Measurements from ENCODE around the gene SUSD1.

SUSD1 gene

DNA sequence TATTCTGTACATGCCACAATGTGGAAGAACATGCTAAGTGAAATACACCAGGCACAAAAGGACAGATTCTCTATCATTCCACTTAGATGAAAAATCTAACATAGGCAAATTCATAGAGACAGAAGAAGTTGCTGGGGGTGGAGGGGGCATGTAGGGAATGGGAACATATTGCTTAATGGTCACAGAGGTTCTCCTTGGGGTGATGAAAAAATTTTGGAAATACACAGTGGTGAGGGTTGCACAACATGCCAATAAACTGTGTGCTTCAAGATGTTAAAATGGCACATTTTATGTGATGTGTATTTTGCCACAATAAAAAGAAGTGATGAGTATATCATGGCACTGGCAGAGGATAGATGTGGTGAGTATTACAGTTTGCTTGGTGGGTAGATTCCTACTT is 111.9 kb downstream of the SUSD1 start:
- no peak for DNase-seq

DNA sequence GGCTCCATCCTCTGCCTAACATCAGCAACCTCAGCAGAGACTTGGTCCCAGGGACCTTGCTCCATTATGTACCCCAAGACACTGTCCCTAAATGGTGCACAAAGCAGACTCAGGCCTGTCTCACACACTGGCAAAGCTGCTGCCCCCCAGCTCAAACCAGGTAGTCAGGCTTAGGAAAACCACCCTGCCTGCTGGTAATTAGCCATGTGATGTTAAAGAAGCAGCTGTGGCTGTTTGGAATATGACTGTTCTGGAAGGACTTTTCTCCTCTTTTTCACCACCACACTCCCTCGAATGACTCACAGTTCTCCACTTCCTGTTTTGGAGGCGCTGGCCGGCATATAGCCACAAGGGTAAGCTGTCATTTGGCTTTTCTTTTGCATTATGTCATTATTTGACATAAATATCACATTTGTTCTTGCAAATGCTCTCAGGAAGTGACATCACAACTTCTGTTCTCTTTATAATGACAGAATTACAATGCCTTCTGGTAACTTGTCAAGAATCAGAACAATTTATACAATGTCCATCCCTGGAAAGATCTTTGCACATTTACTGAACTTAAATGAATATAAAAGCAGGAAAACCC is 113.9 kb downstream of the SUSD1 start:
- no peak for DNase-seq

DNA sequence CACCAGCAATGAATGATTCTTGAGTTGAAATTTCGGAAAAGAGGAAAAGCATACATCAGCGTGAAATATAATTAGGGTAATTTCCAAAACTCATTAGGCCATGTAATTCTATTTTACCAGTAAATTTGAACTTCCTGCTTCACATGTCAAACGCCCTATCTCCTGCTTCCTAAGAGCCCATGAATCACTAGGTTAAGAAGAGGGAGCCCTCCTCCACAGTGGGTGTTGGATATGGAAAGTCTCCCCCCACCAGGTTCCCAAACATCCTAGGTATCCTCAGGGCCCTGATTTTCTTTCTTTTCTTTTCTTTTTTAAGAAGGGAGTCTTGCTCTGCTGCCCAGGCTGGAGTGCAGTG is 115.2 kb downstream of the SUSD1 start:
- DNase-seq: no peak

DNA sequence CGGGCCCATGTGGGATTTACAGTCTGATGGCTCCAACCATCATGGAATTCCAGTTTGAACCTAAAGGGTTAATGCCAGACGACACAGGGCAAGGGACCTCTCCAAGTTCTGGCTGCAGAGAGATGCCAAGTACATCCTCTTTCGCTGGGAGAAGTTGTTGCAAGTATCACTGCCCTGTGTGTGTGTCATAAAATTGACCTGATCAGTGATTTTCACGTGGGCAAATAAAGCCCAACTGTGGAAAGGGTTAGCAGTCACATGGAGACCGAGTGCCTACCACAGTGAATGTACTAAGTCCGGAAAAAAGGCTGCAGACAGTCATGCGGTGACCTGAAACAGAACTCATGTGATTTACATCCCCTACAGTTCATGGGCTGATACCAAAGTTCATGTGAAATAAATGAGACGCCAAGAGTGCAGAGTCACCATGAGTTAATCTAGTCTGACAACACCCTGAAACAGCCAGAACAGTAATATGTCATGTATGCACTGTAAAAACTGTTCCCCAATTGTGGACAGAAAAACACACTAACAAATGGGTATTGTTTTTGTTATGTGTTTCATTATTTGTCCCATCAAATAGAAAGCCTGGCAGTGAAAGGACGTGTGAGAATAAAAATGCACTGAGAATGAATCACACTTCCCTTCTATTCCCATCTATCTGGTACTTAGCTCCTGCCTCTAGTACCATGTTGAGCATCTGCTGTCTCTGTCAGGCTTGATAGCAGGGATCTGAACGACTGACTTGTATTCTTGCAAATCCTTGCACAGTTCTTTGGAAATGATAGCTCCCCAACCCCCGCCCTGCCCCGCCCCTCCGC is 115.7 kb downstream of the SUSD1 start:
- no peak for DNase-seq

DNA sequence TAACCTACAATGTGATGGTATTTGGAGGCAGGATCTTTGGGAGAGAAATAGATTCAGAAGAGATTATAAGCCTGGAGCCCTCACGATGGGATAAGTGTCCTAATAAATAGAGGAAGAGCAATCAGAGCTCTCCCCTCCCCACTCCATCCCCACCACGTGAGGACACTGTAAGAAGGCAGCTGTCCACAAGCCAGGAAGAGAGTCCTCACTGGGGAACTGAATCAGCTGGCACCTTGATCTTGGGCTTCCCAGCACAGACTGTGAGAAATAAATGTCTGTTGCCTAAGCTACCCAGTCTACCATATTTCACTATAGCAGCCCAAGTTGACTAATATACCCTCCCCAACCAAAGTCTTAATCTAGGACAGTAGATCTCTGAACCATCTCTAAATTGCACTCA is 118.1 kb downstream of the SUSD1 start:
- DNase-seq: no peak

DNA sequence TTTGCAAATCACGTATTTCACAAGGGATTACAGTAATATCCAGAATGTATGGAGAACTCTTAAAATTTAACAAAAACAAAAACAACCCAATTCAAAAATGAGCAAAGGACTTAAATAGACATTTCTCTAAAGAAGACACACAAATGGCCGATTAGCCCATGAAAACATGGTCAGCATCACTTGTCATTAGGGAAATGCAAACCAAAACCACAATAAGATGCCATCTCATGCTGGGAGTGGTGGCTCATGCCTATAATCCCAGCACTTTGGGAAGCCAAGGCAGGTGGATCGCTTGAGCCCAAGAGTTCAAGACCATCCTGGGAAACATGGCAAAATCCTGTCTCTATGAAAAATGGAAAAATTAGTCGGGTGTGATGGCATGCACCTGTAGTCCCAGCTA is 120.2 kb downstream of the SUSD1 start:
- no peak for DNase-seq

DNA sequence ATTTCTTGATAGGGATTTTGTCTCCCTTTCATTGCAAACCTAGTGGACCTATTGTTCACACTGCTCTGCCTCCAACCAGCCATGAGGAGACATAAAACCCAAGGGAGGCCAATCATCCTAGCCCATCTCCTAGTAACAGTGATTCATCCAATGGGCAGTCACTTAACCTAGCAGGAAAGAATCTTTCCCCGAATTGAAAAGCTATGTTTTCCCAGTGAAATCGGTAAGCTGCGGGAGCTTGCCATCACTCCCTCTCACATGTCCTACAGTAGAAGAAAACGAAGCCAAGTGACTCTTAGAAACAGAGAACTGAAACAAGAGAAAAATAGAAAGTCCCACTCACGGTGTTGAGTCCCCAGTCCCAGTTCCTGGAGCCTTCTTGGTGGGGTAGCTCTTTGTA is 123.3 kb downstream of the SUSD1 start:
- DNase-seq: no peak

DNA sequence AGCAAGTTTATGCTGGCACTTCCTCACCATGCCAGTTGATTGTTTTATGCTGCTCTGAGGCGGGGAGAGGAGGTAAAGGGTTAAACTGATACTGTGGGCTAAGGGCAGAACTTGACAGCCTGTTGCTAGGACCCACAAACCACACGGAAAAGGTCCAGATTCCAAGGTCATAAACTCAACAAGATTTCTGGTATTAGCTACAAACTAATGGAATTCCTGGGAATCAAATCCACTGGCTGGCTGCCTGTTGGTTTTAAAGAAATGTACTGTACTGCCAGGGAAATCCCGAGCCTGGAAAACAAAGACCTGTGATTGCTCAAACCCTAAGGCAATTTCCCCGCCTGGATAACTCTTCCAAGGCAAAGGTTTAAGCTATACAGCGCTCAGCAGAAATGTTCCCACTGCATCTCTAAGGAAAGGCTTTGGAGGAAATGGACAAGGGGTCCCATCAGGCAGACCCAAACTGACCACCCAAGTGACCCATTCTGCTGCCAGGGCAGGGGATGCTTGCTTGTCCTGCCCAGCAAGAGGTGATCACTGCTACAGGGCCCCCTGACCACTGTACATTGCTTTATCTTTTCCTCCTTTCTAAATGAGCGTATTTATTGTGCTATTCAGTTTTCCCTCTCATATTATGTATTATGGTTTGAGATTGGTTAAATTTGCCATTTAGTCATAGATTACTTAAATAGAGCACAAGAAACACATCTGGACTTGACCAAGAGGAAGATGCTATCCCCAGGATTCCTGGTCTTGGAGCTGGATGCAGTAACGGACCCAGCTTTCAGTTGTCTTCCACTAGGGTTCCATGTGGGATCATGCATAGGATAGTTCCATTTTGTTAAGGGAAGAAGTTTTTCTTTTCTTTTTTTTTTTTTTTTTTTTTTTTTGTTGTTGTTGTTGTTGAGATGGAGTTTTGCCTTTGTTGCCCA is 124.3 kb downstream of the SUSD1 start:
- no peak for DNase-seq

DNA sequence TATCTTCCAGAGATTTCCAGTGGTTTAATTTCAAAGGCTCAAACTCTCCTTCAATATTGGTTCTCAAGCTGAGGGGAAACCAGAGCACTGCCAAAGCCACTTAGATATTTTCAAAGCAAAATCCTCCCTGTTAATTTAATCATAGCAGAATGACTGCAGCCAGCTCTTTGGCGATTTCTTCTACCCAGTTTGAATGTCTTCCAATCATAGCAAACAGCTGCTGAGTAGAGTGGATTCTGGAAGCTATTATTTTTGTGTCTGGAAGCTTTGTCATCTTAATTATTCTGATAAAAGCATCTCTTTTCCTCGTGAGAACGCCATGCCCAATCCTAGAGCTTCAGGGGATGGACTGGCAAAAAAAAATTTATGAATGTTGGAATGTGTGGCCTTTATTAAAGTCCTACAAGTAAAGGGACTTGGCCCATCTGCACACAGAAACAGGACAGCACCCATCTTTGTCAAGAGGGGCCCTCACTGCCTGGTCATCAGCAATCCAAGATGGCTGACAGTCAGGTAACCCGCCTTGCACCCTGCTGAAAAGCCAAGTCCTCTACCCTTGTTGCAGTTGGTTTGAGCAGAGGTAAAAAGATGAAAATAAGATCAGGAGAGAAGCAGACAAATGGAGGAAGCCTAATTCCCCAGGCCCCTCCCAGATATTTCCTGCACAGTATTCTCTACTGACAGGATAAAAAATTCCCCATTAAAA is 125.1 kb downstream of the SUSD1 start:
- DNase-seq: no peak

DNA sequence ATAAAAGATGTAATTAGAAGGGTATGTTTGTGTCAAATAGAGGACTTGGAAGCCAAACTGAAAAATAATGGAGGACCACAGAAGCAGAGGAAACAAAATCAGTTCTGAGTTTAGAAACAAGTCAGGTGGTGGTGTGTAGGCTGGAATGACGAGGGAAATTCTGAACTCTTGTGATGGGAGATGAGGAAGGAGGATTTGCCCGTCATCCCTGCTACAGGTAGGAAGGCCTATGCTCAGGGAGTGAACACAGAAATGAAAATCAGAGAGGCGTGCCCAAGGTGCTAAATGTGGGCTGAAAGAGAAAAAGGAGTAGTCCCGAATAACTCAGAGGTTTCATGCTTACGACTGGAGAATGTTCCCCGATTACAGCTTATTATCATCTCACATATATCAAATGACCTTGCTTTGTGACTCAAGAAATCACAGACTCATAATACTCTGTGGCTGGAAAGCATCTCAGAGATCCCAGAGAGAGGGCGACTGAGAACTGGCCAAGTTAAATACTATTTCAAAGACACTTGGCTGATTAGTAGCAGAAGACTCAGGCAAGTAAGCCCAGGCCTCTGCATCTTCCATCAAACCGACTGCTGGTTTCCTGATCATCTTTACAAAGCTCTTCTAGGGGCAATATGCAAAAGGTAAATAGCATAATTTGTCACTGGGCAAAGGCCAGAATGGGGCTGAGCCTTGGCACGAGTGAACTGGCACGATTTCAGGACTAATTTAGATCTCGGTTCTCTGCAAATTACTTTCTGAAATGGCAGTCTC is 126.0 kb downstream of the SUSD1 start:
- no peak for DNase-seq

DNA sequence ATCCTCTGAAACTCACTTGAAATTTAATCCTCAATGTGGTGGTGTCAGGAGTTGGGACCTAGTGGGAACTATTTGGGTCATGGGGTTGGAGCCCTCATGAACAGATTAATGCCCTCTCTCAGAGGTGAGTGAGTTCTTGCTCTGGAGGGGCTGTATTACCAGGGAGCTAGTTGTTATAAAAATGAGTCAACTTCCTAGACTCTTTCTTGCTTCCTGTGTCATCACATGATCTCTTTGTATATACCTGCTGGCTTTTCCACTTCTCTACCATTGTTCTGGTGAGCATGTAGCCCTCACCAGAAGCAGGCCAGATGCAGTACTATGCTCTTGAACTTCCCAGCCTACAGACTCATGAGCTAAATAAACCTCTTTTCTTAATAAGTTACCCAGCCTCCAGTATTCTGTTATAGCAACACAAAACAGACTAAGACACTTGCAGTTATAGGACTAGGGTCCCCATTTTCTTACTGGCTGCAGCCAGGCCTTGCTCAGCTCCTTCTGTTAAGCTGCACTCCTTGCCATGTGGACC is 127.5 kb downstream of the SUSD1 start:
- DNase-seq: no peak

DNA sequence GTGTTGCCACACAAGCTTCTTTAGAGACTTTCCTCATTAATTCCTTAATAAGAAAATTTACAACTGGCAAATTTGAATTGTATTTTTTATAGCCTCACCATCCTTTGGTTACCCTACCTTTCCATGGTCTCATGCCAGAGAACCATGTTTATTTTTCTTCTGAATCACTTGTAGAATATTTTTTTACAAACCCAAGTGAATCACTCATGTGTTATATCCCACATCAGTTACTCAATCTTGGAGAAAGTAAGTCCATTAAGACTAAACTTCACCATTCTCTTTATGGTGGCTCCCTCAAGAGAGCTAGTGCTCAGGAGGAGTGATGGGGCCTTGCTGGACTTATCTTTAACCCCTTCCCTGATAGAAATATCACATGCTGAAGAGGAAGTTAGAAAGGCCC is 128.9 kb downstream of the SUSD1 start:
- DNase-seq: no peak

DNA sequence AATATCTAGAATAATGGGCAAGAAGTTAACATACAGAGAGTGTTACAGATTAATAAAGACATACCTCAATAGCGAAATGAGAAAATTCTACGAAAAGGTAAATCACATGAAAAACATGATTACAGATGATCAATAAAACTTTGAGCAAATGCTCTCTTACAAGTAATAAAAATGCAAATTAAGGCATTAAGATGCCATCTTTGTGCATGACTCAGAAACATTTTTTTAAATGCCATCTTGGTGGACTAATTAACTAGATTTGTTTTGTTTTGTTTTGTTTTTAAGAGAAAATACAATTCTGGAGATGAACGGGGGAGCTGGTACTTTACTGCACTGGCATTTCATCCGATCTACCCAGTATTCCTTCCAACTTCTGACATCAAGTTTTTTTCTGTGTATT is 130.2 kb downstream of the SUSD1 start:
- DNase-seq: no peak

DNA sequence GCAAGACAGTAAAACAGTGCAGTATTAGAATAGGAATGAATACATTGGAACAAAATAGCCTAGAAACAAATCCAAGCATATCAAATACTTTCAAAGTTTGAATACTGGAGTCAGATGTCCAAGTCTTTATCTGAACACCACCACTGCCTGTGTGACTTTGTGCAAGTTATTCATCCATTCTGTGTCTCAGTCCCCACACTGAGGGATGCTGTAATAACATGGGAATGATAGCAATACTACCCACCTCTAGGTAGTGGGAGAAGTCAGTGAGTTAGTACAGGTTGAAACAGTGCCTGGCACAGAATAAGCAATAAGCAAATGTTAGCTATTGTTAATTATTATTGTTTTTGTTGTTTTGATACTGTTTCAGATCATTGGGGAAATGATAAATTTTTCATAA is 130.9 kb downstream of the SUSD1 start:
- no peak for DNase-seq

DNA sequence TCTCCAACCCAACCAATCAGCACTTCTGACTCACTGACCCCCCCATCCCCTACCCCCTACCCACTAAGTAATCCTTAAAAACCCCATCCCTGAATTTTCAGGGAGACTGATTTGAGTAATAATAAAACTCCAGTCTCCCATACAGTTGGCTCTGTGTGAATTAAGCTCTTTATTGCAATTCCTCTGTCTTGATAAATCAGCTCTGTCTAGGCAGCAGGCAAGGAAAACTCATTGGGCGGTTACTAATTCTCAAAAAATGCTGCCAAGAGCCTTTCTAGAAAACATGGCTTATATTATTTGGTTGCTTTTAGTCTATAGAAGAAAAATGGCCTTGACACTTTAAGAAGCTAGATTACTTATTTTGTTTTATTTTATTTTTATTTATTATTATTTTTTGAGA is 131.7 kb downstream of the SUSD1 start:
- DNase-seq: no peak

DNA sequence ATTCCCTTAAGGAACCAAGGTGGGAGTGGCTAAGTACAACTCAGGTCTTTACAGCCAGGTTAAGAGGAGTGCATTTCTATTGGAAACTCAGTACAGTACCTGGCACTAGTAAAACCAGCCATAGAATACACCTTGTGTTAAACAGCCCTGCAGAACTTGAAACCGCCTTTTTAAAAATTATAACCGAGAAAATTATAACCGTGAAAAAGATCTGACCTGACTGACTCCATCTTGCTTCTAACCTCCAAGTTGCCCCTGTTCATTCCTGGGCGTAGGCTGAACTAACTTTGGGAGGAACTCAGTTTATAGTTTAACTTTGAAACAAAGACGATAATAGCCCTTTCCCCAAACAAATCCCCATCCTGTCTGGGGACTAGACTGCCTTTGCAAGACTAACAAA is 132.3 kb downstream of the SUSD1 start:
- DNase-seq: no peak

DNA sequence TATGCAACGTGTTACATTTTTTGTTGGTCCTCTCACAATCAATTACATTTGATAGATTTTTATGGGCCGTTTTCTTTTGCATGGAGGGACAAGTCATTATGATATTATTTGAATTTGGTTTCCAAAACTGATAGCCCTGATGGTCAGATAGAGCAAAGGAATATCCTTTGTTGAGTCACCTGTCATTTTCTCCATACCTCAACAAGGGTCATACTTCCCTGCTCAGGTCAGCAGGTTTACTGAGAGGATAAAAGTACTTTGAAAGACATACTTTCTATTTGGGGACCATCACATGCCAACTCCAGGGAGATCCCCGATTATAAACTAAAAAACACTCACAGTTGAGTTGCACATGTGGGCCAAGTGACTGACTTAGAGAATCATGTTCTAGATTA is 132.9 kb downstream of the SUSD1 start:
- DNase-seq: no peak

DNA sequence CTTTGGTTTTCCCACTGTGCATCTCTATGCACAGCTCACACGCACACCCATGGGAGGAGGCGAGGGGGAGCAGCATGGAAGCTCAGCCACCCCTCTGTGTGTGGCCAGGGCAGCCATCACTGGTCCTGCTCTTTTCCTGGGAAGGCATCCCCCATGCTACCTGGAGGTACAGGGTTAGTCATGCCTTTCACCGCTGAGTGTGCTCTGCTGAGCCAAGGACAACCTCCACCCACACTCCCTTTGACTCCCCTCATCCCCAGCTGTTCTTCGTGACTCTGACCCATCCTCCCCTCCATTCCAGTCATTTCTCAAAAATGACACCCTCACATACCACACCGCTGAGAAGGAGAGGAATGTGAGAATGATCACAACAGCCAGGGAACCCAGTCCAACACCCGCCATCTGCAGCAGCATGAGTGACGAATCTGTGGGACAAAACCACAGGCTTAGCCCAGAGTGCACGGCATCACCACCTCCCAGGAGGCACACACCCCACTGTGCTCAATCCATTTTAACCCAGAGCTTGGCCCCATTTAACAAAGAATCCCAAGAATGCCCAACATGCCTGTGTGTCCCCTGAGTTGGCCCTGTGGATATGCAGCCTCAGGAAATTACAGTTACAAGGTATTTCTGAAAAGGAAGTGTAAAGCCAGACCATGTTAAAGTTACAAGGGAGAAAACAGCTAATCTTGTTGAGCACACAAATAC is 133.4 kb downstream of the SUSD1 start:
- DNase-seq: no peak

DNA sequence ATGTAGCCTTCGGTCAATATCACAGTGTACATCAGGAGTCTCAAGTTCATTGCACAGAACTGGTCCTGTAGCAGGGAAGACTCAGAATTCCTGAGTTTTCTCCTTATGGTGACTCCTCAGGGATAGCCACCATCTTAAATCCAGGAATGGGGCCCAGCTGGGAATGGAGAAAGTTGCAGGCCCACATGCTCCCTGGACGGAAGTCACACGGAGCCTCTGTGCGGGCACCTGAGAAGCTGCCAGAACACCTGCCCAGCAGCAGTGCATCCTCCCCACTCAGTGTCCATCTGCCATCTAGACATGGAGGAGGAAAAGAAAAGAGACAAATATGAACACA is 133.9 kb downstream of the SUSD1 start:
- DNase-seq: no peak

DNA sequence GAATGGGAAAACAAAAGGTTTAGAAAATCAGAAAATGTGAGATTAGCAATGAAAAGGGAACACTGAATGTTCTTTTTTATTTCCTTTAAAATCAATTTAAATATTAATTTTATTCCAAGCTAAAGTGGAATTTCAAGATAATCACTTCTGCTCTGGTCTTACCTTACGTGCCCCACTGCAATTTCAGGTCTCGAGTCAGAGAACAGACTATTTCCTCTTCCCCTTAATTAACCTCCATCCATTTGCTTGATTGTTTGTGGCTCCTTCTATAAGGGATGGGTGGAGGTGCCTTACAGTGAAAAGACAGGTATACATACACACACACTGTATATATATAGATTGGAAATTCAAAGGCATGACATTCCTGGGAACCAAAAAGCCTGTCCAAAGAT is 137.1 kb downstream of the SUSD1 start:
- DNase-seq: no peak

DNA sequence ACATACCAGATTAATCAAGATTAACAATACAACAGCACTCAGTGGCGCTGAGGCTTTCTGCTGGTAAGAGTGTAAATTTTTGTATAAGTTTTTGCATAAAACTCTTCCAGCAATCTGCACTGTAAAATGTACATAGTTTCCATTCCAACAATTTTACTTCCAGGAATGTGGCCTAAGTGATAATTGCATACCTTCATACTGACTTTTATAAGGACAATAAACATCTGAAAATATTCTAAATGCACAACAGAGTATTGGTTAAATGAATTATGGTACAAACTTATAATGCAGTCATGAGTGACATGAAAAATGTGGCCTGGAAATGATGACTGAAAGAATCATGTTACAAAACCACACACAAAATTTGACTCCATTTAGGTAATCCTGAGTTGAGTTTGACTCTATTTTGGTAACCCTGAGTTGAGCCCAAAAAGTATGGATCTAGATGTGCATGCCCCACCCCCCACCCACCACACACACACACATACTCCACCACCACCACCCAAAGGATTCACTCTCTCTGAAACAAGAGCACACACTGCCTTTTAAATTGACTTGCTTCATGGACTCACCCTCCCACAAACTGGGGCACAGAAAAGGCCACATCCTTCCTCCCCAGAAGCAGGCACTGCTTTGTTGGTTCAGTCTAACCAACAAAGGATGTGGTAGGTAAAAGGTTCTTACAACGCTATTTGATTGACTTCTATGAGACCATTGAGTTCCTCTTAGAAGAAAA is 137.6 kb downstream of the SUSD1 start:
- DNase-seq: no peak
